Amniotic epithelial cell (primary cell): ENCODE measurements around the gene NDUFAF2.
"Not testable (repeated sequence)": the region's sequence is repeated elsewhere in the genome, so short reads cannot be mapped to it uniquely, and the experiment has no call there.

Experiments
- DNase-seq: peaks from one replicate; pipeline ENCODE4 v3.0.0-alpha.2; 2010; ENCODE audit warnings: low read depth

The NDUFAF2 gene

GRCh38 chr5:61050292-61050691 is 105.3 kb downstream of the NDUFAF2 start:
- DNase-seq = no peak

- peak; percentile 63 for DNase-seq
Observed at GRCh38 chr5:61051267-61051666, 106.3 kb downstream of the NDUFAF2 start.

- peak; percentile 75 for DNase-seq
Observed at GRCh38 chr5:61052882-61053281, 107.9 kb downstream of the NDUFAF2 start.

GRCh38 chr5:61053937-61054336 is 108.9 kb downstream of the NDUFAF2 start:
- DNase-seq = peak; percentile 28

- peak; percentile 64 for DNase-seq
Observed at GRCh38 chr5:61055434-61056006, 110.5 kb downstream of the NDUFAF2 start.

- DNase-seq = no peak
Observed at GRCh38 chr5:61059499-61059898, 114.5 kb downstream of the NDUFAF2 start.

GRCh38 chr5:61069150-61069549 is 124.1 kb downstream of the NDUFAF2 start:
- no peak for DNase-seq

- DNase-seq = no peak
Observed at GRCh38 chr5:61071526-61071925, 126.5 kb downstream of the NDUFAF2 start.

GRCh38 chr5:61076626-61077025 is 131.6 kb downstream of the NDUFAF2 start:
- DNase-seq = no peak

- no peak for DNase-seq
Observed at GRCh38 chr5:61081741-61082140, 136.7 kb downstream of the NDUFAF2 start.

- DNase-seq = peak; percentile 57
Observed at GRCh38 chr5:61082516-61083280, 137.7 kb downstream of the NDUFAF2 start.

GRCh38 chr5:61084658-61085057 is 139.7 kb downstream of the NDUFAF2 start:
- no peak for DNase-seq

- DNase-seq = no peak
Observed at GRCh38 chr5:61085885-61086284, 140.9 kb downstream of the NDUFAF2 start.

GRCh38 chr5:61087921-61088320 is 142.9 kb downstream of the NDUFAF2 start:
- no peak for DNase-seq

- DNase-seq = peak; percentile 61
Observed at GRCh38 chr5:61089351-61089750, 144.3 kb downstream of the NDUFAF2 start.

- DNase-seq = not testable (repeated sequence)
Observed at GRCh38 chr5:61093046-61093771, 148.2 kb downstream of the NDUFAF2 start.

GRCh38 chr5:61097465-61097864 is 152.5 kb downstream of the NDUFAF2 start:
- no peak for DNase-seq

GRCh38 chr5:61098251-61098995 is 153.4 kb downstream of the NDUFAF2 start:
- DNase-seq = no peak

- no peak for DNase-seq
Observed at GRCh38 chr5:61100437-61100836, 155.4 kb downstream of the NDUFAF2 start.

GRCh38 chr5:61114441-61114840 is 169.4 kb downstream of the NDUFAF2 start:
- DNase-seq = no peak

- no peak for DNase-seq
Observed at GRCh38 chr5:61115968-61116367, 171.0 kb downstream of the NDUFAF2 start.

GRCh38 chr5:61119066-61119465 is 174.1 kb downstream of the NDUFAF2 start:
- no peak for DNase-seq
